ENCODE measurements around the gene MAD2L1BP. TPM values are rescaled to one million over a fixed set of nuclear protein-coding genes. Genes with fewer than 3 reads are reported as not detected.
"Not testable (repeated sequence)": the region's sequence is repeated elsewhere in the genome, so short reads cannot be mapped to it uniquely, and the experiment has no call there.

Gene MAD2L1BP
- total and polyA plus RNA-seq, 4 donors, result 13.6 to 24.3 (median 16.4) TPM

- Histone ChIP-seq H3K27me3 (ENCODE audit: control insufficient read depth in 1 of 2, insufficient read depth in 2 of 2, low read length in 1 of 2) (no peaks in the 10 kb centered on the region), H3K4me1 (ENCODE audit: control insufficient read depth in 1 of 2, insufficient read depth in 2 of 2, low read length in 2 of 2) (no peaks in the 10 kb centered on the region), H3K4me3 (ENCODE audit: low read length in 2 of 2) (no peak overlapping the region), H3K9me3 (ENCODE audit: control insufficient read depth, low read length) (no peaks in the 10 kb centered on the region), H3K27ac (ENCODE audit: low read depth in 1 of 2, low read length in 2 of 2) (no peak overlapping the region), H3K36me3 (ENCODE audit: control insufficient read depth in 1 of 2, insufficient read depth in 2 of 2, low read length in 1 of 2) (no peaks in the 10 kb centered on the region)
- DNase-seq (no peak), ATAC-seq (ENCODE audit: low FRiP score) (no peak)
- 91 to 93% methylated on average over 3 of the region's 3 CpGs for WGBS, 2 donors
- intact Hi-C loops (cut with DNase I), result no loop called here
Observed at GRCh38 chr6:43647613-43648012, 12.0 kb downstream of the MAD2L1BP start.

DNA sequence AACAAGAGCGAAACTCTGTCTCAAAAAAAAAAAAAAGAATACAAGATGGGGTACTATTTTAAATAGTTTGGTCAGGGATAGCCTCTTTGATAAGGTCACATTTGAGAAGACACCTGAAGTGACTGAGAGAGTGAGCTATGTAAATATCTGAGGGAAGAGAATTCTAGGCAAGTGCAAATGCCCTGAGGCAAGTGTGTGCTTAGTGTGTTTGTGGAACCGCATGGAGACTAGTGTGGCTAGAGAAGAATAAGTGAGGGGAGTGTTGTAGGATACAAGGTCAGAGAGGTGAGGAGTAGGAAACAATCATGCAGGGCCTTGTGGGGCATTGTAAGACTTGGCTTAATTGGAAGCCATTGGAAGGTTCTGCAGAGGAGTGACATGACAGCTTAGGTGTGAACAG, 12.6 kb downstream of the MAD2L1BP start:
- H3K27ac ChIP-seq (ENCODE audit: low read depth in 1 of 2, low read length in 2 of 2), result no peak overlapping the region
- 97 to 100% methylated on average over 2 of the region's 2 CpGs for WGBS, 2 donors
- no peaks in the 10 kb centered on the region for H3K27me3 ChIP-seq (ENCODE audit: control insufficient read depth in 1 of 2, insufficient read depth in 2 of 2, low read length in 1 of 2)
- H3K4me3 ChIP-seq (ENCODE audit: low read length in 2 of 2), result no peak overlapping the region
- H3K4me1 ChIP-seq (ENCODE audit: control insufficient read depth in 1 of 2, insufficient read depth in 2 of 2, low read length in 2 of 2), result no peaks in the 10 kb centered on the region
- H3K9me3 ChIP-seq (ENCODE audit: control insufficient read depth, low read length), result no peaks in the 10 kb centered on the region
- no peaks in the 10 kb centered on the region for H3K36me3 ChIP-seq (ENCODE audit: control insufficient read depth in 1 of 2, insufficient read depth in 2 of 2, low read length in 1 of 2)
- ATAC-seq (ENCODE audit: low FRiP score), result no peak
- DNase-seq, result no peak
- intact Hi-C loops (cut with DNase I), result no loop called here

DNA sequence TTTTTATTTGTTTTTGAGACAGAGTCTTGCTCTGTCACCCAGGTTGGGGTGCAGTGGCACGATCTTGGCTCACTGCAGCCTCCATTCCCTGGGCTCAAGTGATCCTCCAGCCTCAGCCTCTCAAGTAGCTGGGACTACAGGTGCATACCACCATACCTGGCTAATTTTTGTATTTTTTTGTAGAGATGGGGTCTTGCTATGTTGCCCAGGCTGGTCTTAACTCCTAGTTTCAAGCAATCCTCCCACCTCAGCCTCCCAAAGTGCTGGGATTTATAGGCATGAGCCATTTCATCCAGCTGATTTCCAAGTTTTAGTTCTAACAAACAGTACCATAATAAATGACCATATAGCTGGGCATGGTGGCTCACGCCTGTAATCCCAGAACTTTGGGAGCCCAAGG, 17.2 kb downstream of the MAD2L1BP start:
- H3K27me3 ChIP-seq (ENCODE audit: control insufficient read depth in 1 of 2, insufficient read depth in 2 of 2, low read length in 1 of 2); H3K4me3 ChIP-seq (ENCODE audit: low read length in 2 of 2); intact Hi-C loops (cut with DNase I); H3K27ac ChIP-seq (ENCODE audit: low read depth in 1 of 2, low read length in 2 of 2); DNase-seq; H3K4me1 ChIP-seq (ENCODE audit: control insufficient read depth in 1 of 2, insufficient read depth in 2 of 2, low read length in 2 of 2); ATAC-seq (ENCODE audit: low FRiP score); H3K36me3 ChIP-seq (ENCODE audit: control insufficient read depth in 1 of 2, insufficient read depth in 2 of 2, low read length in 1 of 2); H3K9me3 ChIP-seq (ENCODE audit: control insufficient read depth, low read length): not testable (repeated sequence)
- WGBS, 2 donors, result 91 to 94% methylated on average over 2 of the region's 2 CpGs

DNA sequence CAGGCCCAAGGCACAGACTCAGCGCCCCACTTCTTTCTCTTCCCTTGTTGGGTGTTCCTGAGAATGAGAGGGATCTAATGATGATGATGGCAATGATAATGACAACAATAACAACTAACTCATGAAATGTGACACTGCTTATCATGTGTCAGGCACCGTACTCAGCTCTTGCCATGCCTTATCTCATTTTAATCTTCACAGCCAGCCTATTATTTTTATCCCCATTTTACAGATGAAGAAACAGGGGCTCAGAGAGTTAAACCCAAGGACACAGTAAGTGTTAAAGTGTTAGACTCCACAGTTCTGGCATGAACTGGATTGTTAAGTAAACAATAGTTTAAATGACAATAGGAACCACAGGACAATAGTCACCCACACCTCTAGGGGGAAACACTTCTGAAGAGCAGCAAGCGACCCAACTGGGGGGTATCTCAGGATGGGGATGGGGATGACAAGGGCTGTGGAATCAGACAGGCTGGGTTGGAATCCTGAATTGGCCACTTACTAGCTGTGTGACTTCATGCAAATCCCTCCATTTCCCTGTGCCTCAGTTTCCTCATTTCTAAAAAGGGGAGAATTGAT, 21.7 kb downstream of the MAD2L1BP start:
- ATAC-seq (ENCODE audit: low FRiP score) (no peak), DNase-seq (no peak)
- no peaks in the 10 kb centered on the region for H3K36me3 ChIP-seq (ENCODE audit: control insufficient read depth in 1 of 2, insufficient read depth in 2 of 2, low read length in 1 of 2)
- WGBS, 2 donors, result 88 to 94% methylated on average over 3 of the region's 3 CpGs
- intact Hi-C loops (cut with DNase I), result no loop called here
- no peaks in the 10 kb centered on the region for H3K9me3 ChIP-seq (ENCODE audit: control insufficient read depth, low read length)
- no peaks in the 10 kb centered on the region for H3K4me1 ChIP-seq (ENCODE audit: control insufficient read depth in 1 of 2, insufficient read depth in 2 of 2, low read length in 2 of 2)
- no peaks in the 10 kb centered on the region for H3K27me3 ChIP-seq (ENCODE audit: control insufficient read depth in 1 of 2, insufficient read depth in 2 of 2, low read length in 1 of 2)
- no peak overlapping the region for H3K4me3 ChIP-seq (ENCODE audit: low read length in 2 of 2)
- H3K27ac ChIP-seq (ENCODE audit: low read depth in 1 of 2, low read length in 2 of 2), result no peak overlapping the region

- no peak for ATAC-seq (ENCODE audit: low FRiP score)
- DNase-seq, result no peak
- intact Hi-C loops (cut with DNase I), result no loop called here
- Histone ChIP-seq H3K27me3 (ENCODE audit: control insufficient read depth in 1 of 2, insufficient read depth in 2 of 2, low read length in 1 of 2) (no peaks in the 10 kb centered on the region), H3K4me3 (ENCODE audit: low read length in 2 of 2) (no peak overlapping the region), H3K9me3 (ENCODE audit: control insufficient read depth, low read length) (no peaks in the 10 kb centered on the region), H3K4me1 (ENCODE audit: control insufficient read depth in 1 of 2, insufficient read depth in 2 of 2, low read length in 2 of 2) (no peaks in the 10 kb centered on the region), H3K27ac (ENCODE audit: low read depth in 1 of 2, low read length in 2 of 2) (no peak overlapping the region), H3K36me3 (ENCODE audit: control insufficient read depth in 1 of 2, insufficient read depth in 2 of 2, low read length in 1 of 2) (no peaks in the 10 kb centered on the region)
- 94 to 98% methylated on average over 9 of the region's 9 CpGs for WGBS, 2 donors
Observed at GRCh38 chr6:43658161-43658560, 22.5 kb downstream of the MAD2L1BP start.

- DNase-seq; H3K36me3 ChIP-seq (ENCODE audit: control insufficient read depth in 1 of 2, insufficient read depth in 2 of 2, low read length in 1 of 2); ATAC-seq (ENCODE audit: low FRiP score); H3K27ac ChIP-seq (ENCODE audit: low read depth in 1 of 2, low read length in 2 of 2); intact Hi-C loops (cut with DNase I); H3K9me3 ChIP-seq (ENCODE audit: control insufficient read depth, low read length); H3K4me3 ChIP-seq (ENCODE audit: low read length in 2 of 2); H3K27me3 ChIP-seq (ENCODE audit: control insufficient read depth in 1 of 2, insufficient read depth in 2 of 2, low read length in 1 of 2); H3K4me1 ChIP-seq (ENCODE audit: control insufficient read depth in 1 of 2, insufficient read depth in 2 of 2, low read length in 2 of 2): not testable (repeated sequence)
- WGBS, 2 donors, result 92 to 94% methylated on average over 5 of the region's 5 CpGs
Observed at GRCh38 chr6:43662948-43663347, 27.3 kb downstream of the MAD2L1BP start.

DNA sequence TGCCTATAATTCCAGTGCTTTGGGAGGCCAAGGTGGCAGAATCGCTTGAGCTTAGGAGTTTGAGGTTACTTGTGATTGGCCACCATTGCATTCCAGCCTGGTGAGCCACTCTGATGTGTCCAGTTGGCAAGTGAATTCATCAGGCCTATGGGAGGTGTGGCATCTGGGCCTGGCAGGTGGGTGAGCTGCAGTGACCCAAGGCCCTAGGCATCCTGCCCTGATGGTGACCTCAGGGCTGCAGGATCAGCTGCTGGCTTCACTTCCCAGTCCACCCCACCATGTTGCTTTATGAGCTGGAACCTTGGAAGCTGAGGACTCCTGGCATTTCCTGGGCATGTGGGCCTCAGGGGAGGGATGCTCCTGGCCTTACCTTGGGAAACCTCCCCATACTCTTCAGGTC, 29.7 kb downstream of the MAD2L1BP start:
- intact Hi-C loops (cut with DNase I), result loop anchor here (5.0 kb wide), 2 partner anchors 57 to 92 kb away; no protein-coding TSS in a partner anchor
- DNase-seq, result peak in 1 of 2 donors; percentile 48
- WGBS, 2 donors, result 87 to 88% methylated on average over 1 of the region's 1 CpG
- Histone ChIP-seq H3K36me3 (ENCODE audit: control insufficient read depth in 1 of 2, insufficient read depth in 2 of 2, low read length in 1 of 2) (no peaks in the 10 kb centered on the region), H3K27me3 (ENCODE audit: control insufficient read depth in 1 of 2, insufficient read depth in 2 of 2, low read length in 1 of 2) (no peaks in the 10 kb centered on the region), H3K9me3 (ENCODE audit: control insufficient read depth, low read length) (no peaks in the 10 kb centered on the region), H3K4me3 (ENCODE audit: low read length in 2 of 2) (no peak overlapping the region), H3K27ac (ENCODE audit: low read depth in 1 of 2, low read length in 2 of 2) (no peak overlapping the region), H3K4me1 (ENCODE audit: control insufficient read depth in 1 of 2, insufficient read depth in 2 of 2, low read length in 2 of 2) (no peaks in the 10 kb centered on the region)
- ATAC-seq (ENCODE audit: low FRiP score), result no peak

DNA sequence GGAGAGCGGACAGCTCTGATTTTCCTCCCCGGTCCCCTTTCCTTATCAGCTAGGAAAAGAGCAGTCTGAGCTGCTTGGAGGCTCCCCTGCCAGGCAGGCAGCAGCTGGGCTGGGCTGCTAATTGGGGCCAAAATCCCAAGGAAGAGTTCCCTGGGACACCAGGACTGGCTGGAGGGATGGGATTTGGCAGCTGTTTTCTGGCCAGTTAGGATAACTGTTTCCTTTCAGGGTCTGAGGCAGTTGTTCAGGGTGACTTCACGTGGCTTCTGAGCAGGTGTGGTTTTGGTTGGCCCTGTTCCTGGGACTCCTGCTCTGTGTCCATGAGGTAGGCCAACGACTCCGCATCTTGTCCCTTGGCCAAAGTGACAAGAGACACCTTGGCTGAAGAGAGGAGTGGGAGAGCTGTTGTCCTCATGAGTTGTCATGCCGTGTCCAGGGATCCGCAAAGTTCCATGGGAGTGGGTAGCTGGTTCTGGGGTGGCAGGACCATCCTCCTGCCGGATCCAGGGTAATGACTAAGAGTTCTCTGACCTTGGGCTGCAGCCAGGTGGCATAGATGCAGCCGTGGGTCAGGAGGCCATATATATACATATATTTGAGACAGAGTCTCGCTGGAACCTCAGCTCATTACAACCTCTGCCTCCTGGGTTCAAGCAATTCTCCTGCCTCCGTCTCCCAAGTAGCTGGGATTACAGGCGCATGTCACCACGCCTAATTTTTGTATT, 30.7 kb downstream of the MAD2L1BP start:
- H3K4me3 ChIP-seq (ENCODE audit: low read length in 2 of 2), result no peak overlapping the region
- H3K4me1 ChIP-seq (ENCODE audit: control insufficient read depth in 1 of 2, insufficient read depth in 2 of 2, low read length in 2 of 2), result no peaks in the 10 kb centered on the region
- WGBS, 2 donors, result 58 to 63% methylated on average over 13 of the region's 13 CpGs
- no peaks in the 10 kb centered on the region for H3K9me3 ChIP-seq (ENCODE audit: control insufficient read depth, low read length)
- intact Hi-C loops (cut with DNase I), result loop anchor here (2.0 to 5.0 kb wide), 3 partner anchors 56 to 412 kb away; no protein-coding TSS in a partner anchor
- peak in 1 of 2 donors; percentile 46 for DNase-seq
- no peak overlapping the region for H3K27ac ChIP-seq (ENCODE audit: low read depth in 1 of 2, low read length in 2 of 2)
- H3K36me3 ChIP-seq (ENCODE audit: control insufficient read depth in 1 of 2, insufficient read depth in 2 of 2, low read length in 1 of 2), result peaks cover 0 to 2% of the 10 kb centered on the region in 2 donors
- no peaks in the 10 kb centered on the region for H3K27me3 ChIP-seq (ENCODE audit: control insufficient read depth in 1 of 2, insufficient read depth in 2 of 2, low read length in 1 of 2)
- ATAC-seq (ENCODE audit: low FRiP score), result no peak

Data from aorta (tissue), 5 donors.